B cell (primary cell): ENCODE data around the gene EXD2.

ENCODE experiments used
- CTCF ChIP-seq: fragments of 200-600 bp; IDR thresholded peaks from one replicate; pipeline ENCODE4 v1.8.0; 2022; ENCODE audit warnings: antibody characterized with exemption, mild to moderate bottlenecking
- EZH2 ChIP-seq: IDR thresholded peaks from 2 replicates; pipeline ENCODE4 v1.6.1; 2012; ENCODE audit warnings: borderline replicate concordance, low read depth, mild to moderate bottlenecking, moderate library complexity, low read length; ENCODE audit not compliant: insufficient read depth, poor library complexity, severe bottlenecking

- TF ChIP-seq CTCF (no peak), EZH2 (no peak)
These were observed 84.0 kb downstream of the EXD2 start for GRCh38 chr14:69275331-69275730.
